ENCODE data around the gene NAALADL2. TPM values are rescaled to one million over a fixed set of nuclear protein-coding genes. Genes with fewer than 3 reads are reported as not detected.

Gene NAALADL2
- total RNA-seq, 4 donors from 2014 or later, result 10.3 to 16.7 (median 10.9) TPM

- 85 to 87% methylated on average over 3 of the region's 3 CpGs for WGBS, 2 donors
- Histone ChIP-seq H3K4me3 (no peak overlapping the region), H3K27ac (no peak overlapping the region), H3K9me3 (peaks cover 0 to 17% (median 1%) of the 10 kb centered on the region in 4 donors), H3K36me3 (no peaks in the 10 kb centered on the region), H3K27me3 (no peaks in the 10 kb centered on the region), H3K4me1 (no peaks in the 10 kb centered on the region)
- TF ChIP-seq CTCF (IDR thresholded peaks at IDR 0.05) (no peak), POLR2A (IDR thresholded peaks at IDR 0.05) (no peak), EP300 (IDR thresholded peaks at IDR 0.05) (no peak)
- DNase-seq (ENCODE audit: low spot score in 2 of 2), result no peak
These were observed 820.4 kb downstream of the NAALADL2 start for GRCh38 chr3:175679568-175679967.

GRCh38 chr3:175692256-175692655 lies 833.1 kb downstream of the NAALADL2 start:
- no peaks in the 10 kb centered on the region for H3K36me3 ChIP-seq
- no peaks in the 10 kb centered on the region for H3K9me3 ChIP-seq
- DNase-seq (ENCODE audit: low spot score in 2 of 2), result no peak
- no peaks in the 10 kb centered on the region for H3K4me1 ChIP-seq
- H3K27ac ChIP-seq, result no peak overlapping the region
- WGBS, 2 donors, result 66 to 96% methylated on average over 2 of the region's 2 CpGs
- no peaks in the 10 kb centered on the region for H3K27me3 ChIP-seq
- TF ChIP-seq EP300 (IDR thresholded peaks at IDR 0.05) (no peak), POLR2A (IDR thresholded peaks at IDR 0.05) (no peak), CTCF (IDR thresholded peaks at IDR 0.05) (no peak)
- no peak overlapping the region for H3K4me3 ChIP-seq

GRCh38 chr3:175695251-175695650 lies 836.1 kb downstream of the NAALADL2 start:
- Histone ChIP-seq H3K27me3 (no peaks in the 10 kb centered on the region), H3K4me1 (no peaks in the 10 kb centered on the region), H3K9me3 (no peaks in the 10 kb centered on the region), H3K27ac (no peak overlapping the region), H3K36me3 (no peaks in the 10 kb centered on the region), H3K4me3 (no peak overlapping the region)
- TF ChIP-seq POLR2A (IDR thresholded peaks at IDR 0.05), result no peak
- TF ChIP-seq EP300 (IDR thresholded peaks at IDR 0.05), result no peak
- TF ChIP-seq CTCF (IDR thresholded peaks at IDR 0.05), result no peak
- WGBS, 2 donors, result 10 to 16% methylated on average over 1 of the region's 1 CpG
- no peak for DNase-seq (ENCODE audit: low spot score in 2 of 2)

GRCh38 chr3:175702956-175703355 lies 843.8 kb downstream of the NAALADL2 start:
- Histone ChIP-seq H3K4me1 (peaks cover 0 to 7% (median 1%) of the 10 kb centered on the region in 4 donors), H3K27ac (no peak overlapping the region), H3K4me3 (no peak overlapping the region), H3K36me3 (no peaks in the 10 kb centered on the region), H3K27me3 (no peaks in the 10 kb centered on the region), H3K9me3 (no peaks in the 10 kb centered on the region)
- no peak for DNase-seq (ENCODE audit: low spot score in 2 of 2)
- no peak for TF ChIP-seq POLR2A (IDR thresholded peaks at IDR 0.05)
- TF ChIP-seq EP300 (IDR thresholded peaks at IDR 0.05), result no peak
- no peak for TF ChIP-seq CTCF (IDR thresholded peaks at IDR 0.05)

GRCh38 chr3:175704366-175705055 lies 845.4 kb downstream of the NAALADL2 start:
- peaks cover 0 to 7% (median 1%) of the 10 kb centered on the region in 4 donors for H3K4me1 ChIP-seq
- no peak overlapping the region for H3K27ac ChIP-seq

More at GRCh38 chr3:175704366-175705055, 845.4 kb downstream of the NAALADL2 start:
- WGBS, 2 donors, result 89 to 95% methylated on average over 6 of the region's 6 CpGs
- no peaks in the 10 kb centered on the region for H3K9me3 ChIP-seq
- DNase-seq (ENCODE audit: low spot score in 2 of 2), result no peak
- TF ChIP-seq POLR2A (IDR thresholded peaks at IDR 0.05), result no peak
- TF ChIP-seq EP300 (IDR thresholded peaks at IDR 0.05), result no peak
- TF ChIP-seq CTCF (IDR thresholded peaks at IDR 0.05), result no peak
- no peaks in the 10 kb centered on the region for H3K27me3 ChIP-seq
- no peak overlapping the region for H3K4me3 ChIP-seq
- no peaks in the 10 kb centered on the region for H3K36me3 ChIP-seq
